Uterus (tissue), 4 donors: Measurements from ENCODE around the gene CST7. TPM values are rescaled to one million over a fixed set of nuclear protein-coding genes. Genes with fewer than 3 reads are reported as not detected.
A peak's percentile ranks its signal among the peaks of the same experiment; 100 is the strongest.

ENCODE experiments used
- DNase-seq, 2 donors: peaks; one replicate each; pipeline ENCODE4 v3.0.0-alpha.2; 2019 to 2020
- H3K27ac ChIP-seq, 2 donors: fragments of 200-600 bp; sonication (generic); 1 replicate in 1 of 2; 2 replicates in 1 of 2; pipeline ENCODE4 v1.5.1; 2016 to 2018
- H3K27me3 ChIP-seq, 2 donors: fragments of 200-600 bp; sonication (generic); one replicate each; pipeline ENCODE4 v1.5.1; 2018 to 2019; ENCODE audit warnings: control low read depth in 1 of 2
- H3K36me3 ChIP-seq, 2 donors: fragments of 200-600 bp; sonication (generic); one replicate each; pipeline ENCODE4 v1.5.1; 2019; ENCODE audit warnings: control low read depth in 1 of 2
- H3K4me1 ChIP-seq, 2 donors: fragments of 200-600 bp; sonication (generic); one replicate each; pipeline ENCODE4 v1.5.1; 2018 to 2019; ENCODE audit warnings: control low read depth in 1 of 2
- H3K4me3 ChIP-seq, 2 donors: fragments of 200-600 bp; sonication (generic); 1 replicate in 1 of 2; 2 replicates in 1 of 2; pipeline ENCODE4 v1.5.1; 2018 to 2019; ENCODE audit warnings: mild to moderate bottlenecking in 1 of 2
- H3K9me3 ChIP-seq, 2 donors: fragments of 200-600 bp; sonication (generic); one replicate each; pipeline ENCODE4 v1.5.1; 2019; ENCODE audit warnings: control low read depth in 1 of 2
- POLR2A ChIP-seq, 2 donors: fragments of 450-650 bp; IDR thresholded peaks; one replicate each; pipeline ENCODE4 v1.6.1; 2016; ENCODE audit warnings: antibody characterized with exemption in 2 of 2, mild to moderate bottlenecking in 1 of 2, moderate library complexity in 1 of 2
- intact Hi-C: fragments of 100-400 bp; cut with DNase I; formaldehyde crosslinking; loops from one replicate; pipeline ENCODE4 v1.15.1; 2023; ENCODE audit warnings: low total_unique reads
- total RNA-seq, 4 donors: library from RNA; depleted of rRNA in 3 of 4; stranded (reverse); fragments of >200 nt in 3 of 4; gene quantifications; one replicate each; pipeline versions ENCODE4 v1.1.0 to v1.2.4, GENCODE V29; 2014 to 2023
- TF ChIP-seq, protein P1 (sequence below), 4 experiments: fragments of 200-600 bp in 2 of 4; fragments of 450-650 bp in 2 of 4; sonication (generic) in 2 of 4; IDR thresholded peaks; one replicate each; pipeline ENCODE4 v1.5.1; 2016 to 2019; ENCODE audit warnings: antibody characterized with exemption in 4 of 4, mild to moderate bottlenecking in 2 of 4, moderate library complexity in 1 of 4
- donor health status: DM: yes; HTN: yes; CAD: no.

Gene CST7, protein sequence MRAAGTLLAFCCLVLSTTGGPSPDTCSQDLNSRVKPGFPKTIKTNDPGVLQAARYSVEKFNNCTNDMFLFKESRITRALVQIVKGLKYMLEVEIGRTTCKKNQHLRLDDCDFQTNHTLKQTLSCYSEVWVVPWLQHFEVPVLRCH
- total RNA-seq, result 1 to 10 TPM in 2 of 4 donors, under 1 TPM in 1, not detected in 1; 0.97 to 1.8 (median 1.2) TPM

DNA sequence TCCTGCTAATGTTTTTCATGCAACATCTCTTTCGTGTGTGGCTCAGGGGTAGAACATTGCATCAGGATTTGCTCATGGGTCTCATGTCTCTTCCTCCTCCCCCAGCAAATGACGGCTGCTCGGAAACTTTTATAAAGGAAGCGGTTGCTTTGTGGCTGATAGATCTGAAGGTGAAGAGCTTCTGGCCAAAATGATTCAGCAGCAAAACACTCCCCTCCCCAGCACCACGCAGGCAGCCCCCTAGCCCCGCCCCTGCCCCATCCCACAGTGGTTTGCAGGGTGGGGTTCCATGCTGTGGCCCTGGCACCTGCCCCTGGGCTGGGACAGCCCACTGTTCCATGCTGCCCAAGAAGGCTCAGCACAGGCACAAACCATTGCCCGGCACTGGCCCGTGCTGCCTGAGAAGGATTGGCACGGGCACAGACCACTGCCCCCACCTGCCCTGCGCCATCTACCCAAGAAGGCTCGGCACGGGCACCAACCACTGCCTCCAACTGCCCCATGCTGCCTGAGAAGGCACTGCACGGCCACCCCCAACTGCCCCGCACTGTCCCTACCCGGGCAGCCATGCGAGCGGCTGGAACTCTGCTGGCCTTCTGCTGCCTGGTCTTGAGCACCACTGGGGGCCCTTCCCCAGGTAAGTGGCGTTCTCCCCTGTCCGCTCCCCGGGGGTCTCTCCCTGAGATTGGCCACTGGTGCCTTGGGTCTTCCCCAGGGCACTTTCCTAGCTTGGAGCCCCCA is at the start of gene CST7:
Gene CST7 (plus strand): TSS at position 331 of the 741 bp plus-strand sequence. CDS start 237 bp downstream, at position 568.
- H3K36me3 ChIP-seq, result no peaks in the 10 kb centered on the region
- H3K4me1 ChIP-seq, result no peaks in the 10 kb centered on the region
- no peak within 1 kb of the TSS for H3K4me3 ChIP-seq
- H3K27ac ChIP-seq, result no peak within 1 kb of the TSS
- H3K9me3 ChIP-seq, result no peaks in the 10 kb centered on the region
- intact Hi-C loops, result no loop called here
- no peak for TF ChIP-seq POLR2A (IDR thresholded peaks at IDR 0.05)
- TF ChIP-seq, protein P1, sequence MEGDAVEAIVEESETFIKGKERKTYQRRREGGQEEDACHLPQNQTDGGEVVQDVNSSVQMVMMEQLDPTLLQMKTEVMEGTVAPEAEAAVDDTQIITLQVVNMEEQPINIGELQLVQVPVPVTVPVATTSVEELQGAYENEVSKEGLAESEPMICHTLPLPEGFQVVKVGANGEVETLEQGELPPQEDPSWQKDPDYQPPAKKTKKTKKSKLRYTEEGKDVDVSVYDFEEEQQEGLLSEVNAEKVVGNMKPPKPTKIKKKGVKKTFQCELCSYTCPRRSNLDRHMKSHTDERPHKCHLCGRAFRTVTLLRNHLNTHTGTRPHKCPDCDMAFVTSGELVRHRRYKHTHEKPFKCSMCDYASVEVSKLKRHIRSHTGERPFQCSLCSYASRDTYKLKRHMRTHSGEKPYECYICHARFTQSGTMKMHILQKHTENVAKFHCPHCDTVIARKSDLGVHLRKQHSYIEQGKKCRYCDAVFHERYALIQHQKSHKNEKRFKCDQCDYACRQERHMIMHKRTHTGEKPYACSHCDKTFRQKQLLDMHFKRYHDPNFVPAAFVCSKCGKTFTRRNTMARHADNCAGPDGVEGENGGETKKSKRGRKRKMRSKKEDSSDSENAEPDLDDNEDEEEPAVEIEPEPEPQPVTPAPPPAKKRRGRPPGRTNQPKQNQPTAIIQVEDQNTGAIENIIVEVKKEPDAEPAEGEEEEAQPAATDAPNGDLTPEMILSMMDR (IDR thresholded peaks at IDR 0.05), result no peak
- DNase-seq, result peak in 1 of 2 donors; percentile 29
- H3K27me3 ChIP-seq, result no peaks in the 10 kb centered on the region

DNA sequence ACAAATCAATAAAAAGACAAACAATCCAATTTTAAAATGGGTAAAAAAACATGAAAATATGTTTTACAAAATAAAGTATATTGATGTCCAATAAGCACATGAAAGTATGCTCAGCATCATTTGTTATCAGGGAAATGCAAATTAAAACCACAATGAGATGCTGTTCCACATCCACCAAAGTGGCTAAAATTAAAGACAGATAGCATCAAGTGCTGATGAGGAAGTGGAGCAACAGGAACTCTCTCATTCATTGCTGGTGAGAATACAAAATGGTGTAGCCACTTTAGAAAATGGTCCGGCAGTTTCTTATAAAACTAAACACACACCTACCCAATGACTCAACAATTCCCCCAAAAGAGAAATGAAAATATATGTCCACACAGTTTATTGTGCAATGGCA is 42.3 kb upstream of the CST7 start:
- intact Hi-C loops, result no loop called here
- TF ChIP-seq, protein P1 (IDR thresholded peaks at IDR 0.05), result no peak
- TF ChIP-seq POLR2A (IDR thresholded peaks at IDR 0.05), result no peak
- Histone ChIP-seq H3K36me3 (no peaks in the 10 kb centered on the region), H3K27ac (no peak overlapping the region), H3K27me3 (no peaks in the 10 kb centered on the region), H3K4me1 (no peaks in the 10 kb centered on the region), H3K4me3 (no peak overlapping the region), H3K9me3 (no peaks in the 10 kb centered on the region)
- no peak for DNase-seq

DNA sequence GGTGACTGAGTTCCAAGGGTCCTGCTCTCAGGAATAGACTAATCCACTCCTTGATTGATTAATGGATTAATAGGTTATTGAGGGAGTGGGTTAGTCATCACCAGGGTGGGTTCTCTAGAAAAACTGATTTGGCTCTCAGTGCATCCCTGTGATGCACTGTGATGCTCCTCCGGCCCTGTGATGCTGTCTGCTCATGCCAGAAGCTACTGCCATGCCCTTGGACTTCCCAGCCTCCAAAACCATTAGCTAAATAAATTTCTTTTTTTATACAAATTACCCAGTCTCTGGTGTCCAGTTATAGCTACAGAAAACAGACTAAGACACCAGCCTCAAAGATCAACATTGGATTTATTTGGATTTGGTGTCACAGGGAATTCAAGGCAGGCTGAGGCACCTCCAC is 40.4 kb upstream of the CST7 start:
- Histone ChIP-seq H3K36me3 (no peaks in the 10 kb centered on the region), H3K9me3 (no peaks in the 10 kb centered on the region), H3K27me3 (no peaks in the 10 kb centered on the region), H3K27ac (no peak overlapping the region), H3K4me3 (no peak overlapping the region), H3K4me1 (no peaks in the 10 kb centered on the region)
- intact Hi-C loops, result no loop called here
- no peak for DNase-seq
- no peak for TF ChIP-seq POLR2A (IDR thresholded peaks at IDR 0.05)
- TF ChIP-seq, protein P1 (IDR thresholded peaks at IDR 0.05), result no peak

DNA sequence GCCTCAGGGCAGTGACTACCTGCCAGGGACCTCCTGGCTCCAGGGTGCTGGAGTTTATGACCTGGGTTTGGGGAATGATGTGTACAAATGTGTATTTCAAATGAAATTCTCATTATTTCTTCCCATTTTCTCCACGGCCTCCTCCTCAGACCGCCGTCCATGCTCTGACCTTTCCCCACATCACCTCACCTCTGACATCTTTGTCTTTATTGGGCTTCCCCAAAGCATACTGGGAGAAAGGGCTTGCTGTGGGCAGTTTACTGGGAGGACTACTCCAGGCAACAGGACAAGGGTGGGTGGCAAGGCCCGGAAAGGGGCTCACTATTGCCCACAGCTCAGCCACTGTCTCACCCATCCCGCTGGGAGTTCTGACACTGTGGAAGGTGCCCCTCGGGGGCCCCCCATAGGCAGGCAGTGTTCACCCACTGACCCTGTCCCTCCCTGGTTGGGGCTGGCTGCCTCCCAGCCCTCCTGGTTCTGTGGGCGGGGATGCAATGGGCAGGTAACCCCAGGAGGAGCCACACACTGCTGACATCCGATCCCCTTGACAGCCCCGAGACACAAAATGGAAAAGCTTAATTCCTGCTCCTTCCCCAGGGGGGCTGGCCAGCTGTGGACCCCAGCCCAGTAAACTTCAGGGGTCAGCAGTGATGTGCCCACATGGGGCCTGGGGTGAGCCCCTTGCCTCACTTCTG is 39.8 kb upstream of the CST7 start:
- no peak overlapping the region for H3K27ac ChIP-seq
- H3K36me3 ChIP-seq, result no peaks in the 10 kb centered on the region
- no peak overlapping the region for H3K4me3 ChIP-seq
- DNase-seq, result no peak
- intact Hi-C loops, result no loop called here
- no peaks in the 10 kb centered on the region for H3K9me3 ChIP-seq
- TF ChIP-seq, protein P1 (IDR thresholded peaks at IDR 0.05), result no peak
- TF ChIP-seq POLR2A (IDR thresholded peaks at IDR 0.05), result no peak
- no peaks in the 10 kb centered on the region for H3K27me3 ChIP-seq
- H3K4me1 ChIP-seq, result no peaks in the 10 kb centered on the region

DNA sequence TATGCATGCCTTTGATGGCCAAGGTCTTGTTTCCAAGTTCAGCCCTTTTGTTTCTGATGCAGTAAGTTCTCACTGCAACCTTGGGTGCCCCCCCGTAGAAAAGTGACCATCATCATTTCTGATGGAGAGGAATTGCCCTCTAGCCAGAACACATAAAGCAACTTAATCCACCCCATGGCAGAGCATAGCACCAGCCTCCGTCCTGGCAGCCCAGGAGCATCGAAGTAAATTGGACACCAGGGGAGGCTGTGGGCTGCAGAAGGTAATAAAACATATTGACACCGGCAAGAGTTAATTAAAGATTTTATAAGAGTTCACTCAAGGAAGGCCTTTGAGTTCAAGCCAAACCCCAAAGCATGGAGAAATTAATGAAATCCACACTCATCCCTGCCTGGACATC is 39.2 kb upstream of the CST7 start:
- intact Hi-C loops, result no loop called here
- DNase-seq, result no peak
- no peaks in the 10 kb centered on the region for H3K9me3 ChIP-seq
- H3K27me3 ChIP-seq, result no peaks in the 10 kb centered on the region
- no peaks in the 10 kb centered on the region for H3K4me1 ChIP-seq
- H3K27ac ChIP-seq, result no peak overlapping the region
- H3K4me3 ChIP-seq, result no peak overlapping the region
- TF ChIP-seq POLR2A (IDR thresholded peaks at IDR 0.05), result no peak
- TF ChIP-seq, protein P1 (IDR thresholded peaks at IDR 0.05), result no peak
- no peaks in the 10 kb centered on the region for H3K36me3 ChIP-seq
